ENCODE data around the gene MGST2.

Gene MGST2

GRCh38 chr4:139712882-139713281 lies 47.3 kb downstream of the MGST2 start:
- no peak for DNase-seq

DNA sequence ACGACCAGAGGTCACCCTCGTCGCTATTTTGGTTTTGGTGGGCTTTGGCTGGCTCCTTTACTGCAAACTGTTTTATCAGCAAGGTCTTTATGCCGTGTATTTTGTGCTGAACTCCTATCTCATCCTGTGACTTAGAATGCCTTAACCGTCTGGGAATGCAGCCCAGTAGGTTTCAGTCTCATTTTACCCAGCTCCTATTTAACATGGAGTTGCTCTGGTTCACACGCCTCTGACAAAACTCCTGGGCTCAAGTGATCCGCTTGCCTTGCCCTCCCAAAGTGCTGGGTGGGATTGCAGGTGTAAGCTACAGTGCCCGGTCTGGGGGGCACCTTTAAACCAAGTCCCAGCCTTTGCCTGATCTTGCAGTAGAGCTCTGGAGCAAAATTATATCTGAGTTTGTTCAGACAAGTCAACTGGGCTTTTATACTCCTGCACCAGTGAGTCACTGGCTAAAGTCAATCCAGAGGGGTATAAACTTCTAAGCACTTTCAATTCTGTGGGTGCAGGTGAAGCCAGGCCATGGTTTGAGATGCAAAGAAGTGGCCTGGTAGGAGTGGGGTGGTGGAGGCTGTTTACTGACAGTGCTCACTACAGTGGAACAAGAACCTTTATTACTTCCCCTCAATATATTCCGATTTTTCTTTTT lies 50.2 kb downstream of the MGST2 start:
- DNase-seq = no peak

DNA sequence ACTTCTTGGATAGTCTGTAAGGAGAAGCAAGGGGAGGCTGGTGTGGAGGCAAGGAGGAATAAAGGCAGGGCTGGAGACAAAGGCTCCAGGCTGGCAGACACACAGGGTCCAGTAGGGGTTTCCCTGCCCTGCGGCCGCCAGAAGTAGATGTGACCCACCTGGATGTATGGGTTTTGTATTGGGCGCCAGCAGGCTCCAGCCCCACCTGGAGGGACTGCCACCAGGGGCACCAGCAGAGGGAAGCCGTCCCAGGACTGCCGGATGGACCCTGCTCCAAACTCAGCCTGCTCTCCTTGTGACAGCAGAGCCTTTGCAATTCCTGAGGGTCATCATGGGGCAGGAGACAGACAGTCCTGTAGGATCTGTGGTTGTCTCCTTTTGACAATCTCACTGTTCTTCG lies 52.7 kb downstream of the MGST2 start:
- DNase-seq = no peak

GRCh38 chr4:139718833-139719232 lies 53.2 kb downstream of the MGST2 start:
- DNase-seq = no peak

GRCh38 chr4:139719381-139720101 lies 53.9 kb downstream of the MGST2 start:
- no peak for DNase-seq

DNA sequence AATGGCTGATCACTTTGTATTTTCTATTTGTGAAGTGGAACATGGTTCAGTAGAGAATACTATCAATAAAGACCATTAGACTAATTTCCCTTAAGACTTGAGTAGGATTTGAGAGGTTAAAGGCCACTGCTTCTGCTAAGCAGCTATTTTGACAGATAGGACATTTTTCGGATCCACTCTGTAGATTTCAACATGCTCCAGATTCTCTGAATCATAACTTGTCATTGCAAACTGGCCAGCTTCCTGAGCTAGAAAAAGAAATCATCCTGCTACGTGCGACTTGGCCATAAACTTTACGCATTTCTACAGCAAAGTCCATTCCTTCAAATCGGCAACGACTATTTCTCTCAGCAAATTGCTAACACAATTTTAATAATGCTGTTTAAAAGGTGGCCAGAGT lies 55.2 kb downstream of the MGST2 start:
- DNase-seq = no peak

GRCh38 chr4:139721789-139722188 lies 56.2 kb downstream of the MGST2 start:
- DNase-seq = no peak

- no peak for DNase-seq
These were observed 59.6 kb downstream of the MGST2 start for GRCh38 chr4:139725236-139725635.

GRCh38 chr4:139726615-139727014 lies 61.0 kb downstream of the MGST2 start:
- no peak for DNase-seq

- no peak for DNase-seq
These were observed 62.5 kb downstream of the MGST2 start for GRCh38 chr4:139728146-139728545.

DNA sequence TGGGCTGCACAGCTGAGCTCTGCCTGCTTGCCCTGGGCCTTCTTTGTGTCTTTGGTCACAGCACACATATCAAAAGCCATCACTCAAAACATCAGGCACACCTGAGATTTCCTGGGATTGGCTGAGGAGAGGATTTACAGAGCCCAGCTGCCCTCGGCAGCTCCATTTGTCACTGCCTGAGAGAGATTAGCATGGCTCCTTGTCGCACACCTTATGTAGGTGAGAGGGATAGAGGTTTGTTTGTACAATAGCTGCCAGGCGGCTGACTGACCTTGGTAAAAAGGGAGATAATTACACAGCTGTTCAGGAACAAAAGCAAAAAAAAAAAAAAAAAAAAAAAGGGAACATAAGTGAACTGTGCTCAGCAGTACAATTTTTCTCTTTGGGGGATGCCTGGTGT lies 63.2 kb downstream of the MGST2 start:
- no peak for DNase-seq

DNA sequence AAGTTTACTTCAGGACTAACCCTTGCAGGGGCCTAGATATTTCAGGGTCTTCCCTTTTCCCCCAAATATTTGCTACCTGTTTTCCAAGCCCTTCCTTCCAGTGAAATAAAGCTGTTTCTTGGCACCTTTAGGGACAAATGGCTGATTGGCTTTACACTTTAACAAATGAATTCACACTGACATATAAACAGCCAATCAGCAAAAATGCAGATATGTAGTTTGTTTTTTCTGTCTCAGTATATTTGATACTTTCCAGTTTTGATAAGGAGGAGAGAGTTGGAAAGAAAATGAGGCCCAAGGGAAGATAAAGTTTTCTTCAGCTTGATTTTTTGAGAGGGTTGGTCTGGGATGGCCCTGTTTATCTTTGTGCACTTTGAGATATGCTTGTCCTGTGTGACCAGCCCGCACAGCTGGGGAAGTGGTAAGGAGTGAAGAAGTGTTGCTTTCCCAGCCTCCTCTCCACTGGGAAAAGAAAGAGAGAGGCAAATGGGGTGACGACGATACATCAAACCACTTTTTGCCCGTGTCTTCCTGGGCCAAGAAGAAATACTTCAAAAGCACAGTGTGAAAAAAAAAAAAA lies 67.5 kb downstream of the MGST2 start:
- no peak for DNase-seq

DNA sequence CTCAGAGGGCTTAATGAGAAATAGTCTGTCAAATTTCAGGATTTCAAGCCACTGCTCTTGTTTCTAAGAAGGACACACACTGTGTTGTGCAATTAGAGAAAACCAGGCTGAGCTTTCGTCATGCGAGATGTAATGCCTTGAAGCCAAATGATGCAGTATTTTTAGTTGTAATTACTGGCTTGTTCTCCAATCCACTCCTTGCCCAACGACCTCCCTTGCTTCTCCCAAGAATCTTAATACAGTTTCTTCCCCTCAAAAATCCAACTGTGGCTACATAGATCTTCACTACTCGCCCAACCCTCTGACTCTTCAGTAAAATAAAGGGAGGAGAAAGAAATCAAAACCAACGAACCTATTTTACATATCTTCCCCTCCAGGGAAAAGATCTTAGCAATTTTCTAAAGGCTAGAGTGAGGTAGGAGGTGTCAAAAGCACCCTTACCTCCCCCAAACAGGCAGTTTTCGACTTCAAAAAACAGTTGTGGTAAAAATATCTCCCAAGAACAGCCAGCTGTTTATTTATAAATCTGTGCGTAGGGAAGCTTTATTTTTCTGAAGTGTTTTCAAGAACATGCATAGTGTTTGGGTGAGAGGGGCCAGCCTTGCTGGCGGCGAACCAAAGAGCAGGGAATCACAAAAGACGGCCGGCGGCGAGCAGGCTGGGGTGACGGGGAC lies 68.7 kb downstream of the MGST2 start:
- DNase-seq = peak; percentile 44

- peak; percentile 85 for DNase-seq
These were observed 69.3 kb downstream of the MGST2 start for GRCh38 chr4:139734875-139735380.

DNA sequence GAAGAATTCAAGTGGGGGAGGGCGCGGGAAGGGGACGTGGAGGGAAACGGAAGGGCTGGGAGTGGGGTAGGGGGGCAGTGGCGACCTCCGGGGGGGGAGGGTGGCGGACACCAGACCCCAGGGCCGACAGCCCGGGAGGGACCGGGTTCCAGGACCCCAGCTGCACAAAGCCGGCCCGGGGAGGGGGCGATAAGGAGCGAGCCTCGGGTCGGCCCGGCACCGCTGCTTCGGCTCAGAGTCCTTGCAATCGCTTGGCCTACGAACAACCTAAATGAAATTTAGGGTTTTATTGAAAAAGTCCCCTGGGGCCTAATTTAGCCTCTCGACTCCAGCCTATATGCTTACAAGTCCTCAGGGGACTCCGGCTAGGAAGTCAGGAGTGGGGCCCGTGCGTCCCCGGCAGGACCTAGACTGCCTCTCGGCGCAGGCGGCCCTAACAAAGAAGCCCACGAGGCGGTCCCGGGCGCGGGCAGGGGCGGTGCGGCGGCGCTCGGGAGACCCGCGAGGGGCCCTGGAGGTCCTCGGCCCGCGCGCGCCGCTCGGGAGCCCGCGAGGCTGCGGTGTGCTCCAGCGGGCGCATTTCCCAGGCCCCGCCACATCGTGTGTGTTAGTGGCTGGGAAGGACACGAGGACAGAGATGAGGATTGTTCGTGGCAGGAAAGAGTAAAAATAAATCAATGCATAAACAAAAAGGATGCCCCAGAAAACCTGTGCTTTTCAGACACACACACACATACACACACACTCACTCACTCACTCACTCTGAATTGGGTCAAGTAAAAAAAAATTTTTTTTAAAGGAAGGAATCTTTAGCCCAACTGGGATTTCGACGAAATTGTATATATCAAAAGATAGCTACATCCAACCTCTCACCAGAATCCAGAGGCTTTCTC lies 70.0 kb downstream of the MGST2 start:
- DNase-seq = peak; percentile 31

GRCh38 chr4:139736274-139736660 lies 70.6 kb downstream of the MGST2 start:
- no peak for DNase-seq

- no peak for DNase-seq
These were observed 71.0 kb downstream of the MGST2 start for GRCh38 chr4:139736661-139737060.

DNA sequence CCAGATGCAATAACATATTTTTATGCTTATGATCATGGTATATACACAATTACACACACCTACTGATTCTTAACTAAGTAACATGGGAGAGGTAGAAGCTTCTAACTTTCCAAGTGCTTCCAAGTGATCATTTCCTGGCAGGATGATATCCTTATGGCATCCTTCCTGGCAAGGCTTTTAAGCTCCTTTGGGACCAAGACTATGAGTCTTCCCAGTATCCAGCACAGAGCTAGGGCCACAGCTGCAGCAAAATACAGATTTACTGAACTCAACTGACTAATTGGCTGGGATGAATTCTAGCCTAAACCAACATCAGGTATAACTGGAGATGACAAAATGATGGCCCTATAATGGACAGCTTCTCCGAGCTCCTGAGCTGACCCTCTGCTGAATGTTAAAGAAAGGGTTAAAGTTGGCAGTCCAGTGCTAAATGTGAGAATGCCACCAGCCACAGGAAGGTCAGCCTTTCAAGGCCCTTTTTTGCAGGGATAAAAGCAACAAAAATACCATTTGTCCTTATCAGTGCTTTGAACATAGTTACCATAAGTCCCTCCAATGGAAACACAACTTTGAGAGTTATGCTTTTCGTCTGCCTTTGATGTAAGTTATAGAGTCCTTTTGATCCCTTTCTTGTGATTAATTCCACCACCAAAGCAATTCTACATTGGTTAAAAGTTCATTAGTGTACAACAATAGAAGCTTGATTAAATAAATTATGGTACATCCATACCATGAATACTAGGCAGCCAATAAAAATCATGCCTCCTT lies 73.4 kb downstream of the MGST2 start:
- no peak for DNase-seq

- DNase-seq = no peak
These were observed 74.5 kb downstream of the MGST2 start for GRCh38 chr4:139740121-139740520.

GRCh38 chr4:139740531-139741041 lies 75.0 kb downstream of the MGST2 start:
- DNase-seq = peak; percentile 94

GRCh38 chr4:139743027-139743426 lies 77.4 kb downstream of the MGST2 start:
- no peak for DNase-seq

- DNase-seq = no peak
These were observed 78.6 kb downstream of the MGST2 start for GRCh38 chr4:139744232-139744631.
